H1 (cell line): Measurements from ENCODE around the gene C1QTNF7. TPM values are rescaled to one million over a fixed set of nuclear protein-coding genes. Genes with fewer than 3 reads are reported as not detected.

Experiments used
- CTCF ChIP-seq, 3 experiments: IDR thresholded peaks; 1 replicate in 2 of 3; 2 replicates in 1 of 3; pipeline versions ENCODE4 v1.5.1 to v1.6.1; 2011; ENCODE audit warnings: low read length in 3 of 3, mild to moderate bottlenecking in 3 of 3, inconsistent platforms in 2 of 3, low read depth in 1 of 3, moderate library complexity in 1 of 3; ENCODE audit not compliant: insufficient read depth in 1 of 3; ENCODE audit errors: control extremely low read depth in 1 of 3
- JUND ChIP-seq: IDR thresholded peaks from 2 replicates; pipeline ENCODE4 v1.6.1; 2011; ENCODE audit warnings: mild to moderate bottlenecking, improper control_type of control experiment, low read length
- SP4 ChIP-seq: IDR thresholded peaks from 2 replicates; pipeline ENCODE4 v1.6.1; 2012; ENCODE audit warnings: low read length, inconsistent platforms
- SRF ChIP-seq: IDR thresholded peaks from 2 replicates; pipeline ENCODE4 v1.6.1; 2011; ENCODE audit warnings: mild to moderate bottlenecking, low read depth, low read length, moderate library complexity
- TCF12 ChIP-seq: IDR thresholded peaks from 2 replicates; pipeline ENCODE4 v1.6.1; 2011; ENCODE audit warnings: low read depth, mild to moderate bottlenecking, low read length
- polyA plus RNA-seq, 7 experiments: library from polyadenylated mRNA; depleted of rRNA in 3 of 7; stranded (reverse) in 5 of 7; unstranded in 2 of 7; fragments of >200 nt in 5 of 7; fragments of 200-250 nt in 2 of 7; gene quantifications; 1 replicate in 5 of 7; 2 replicates in 1 of 7; 4 replicates in 1 of 7; pipeline versions ENCODE4 v1.2.1 to v1.2.3, GENCODE V29; 2011 to 2013; ENCODE audit warnings: missing spikeins in 2 of 7, mixed read lengths in 2 of 7
- total RNA-seq: library from RNA; stranded (reverse); fragmentation: NEBNext Ultra II Directional; extraction: Animal tissue kit (Norgen Biotek cat#: 25700); gene quantifications from 2 replicates; pipeline ENCODE4 v1.2.1, GENCODE V29; 2021

C1QTNF7 gene
- total and polyA plus RNA-seq, 2 of the 8 experiments (the other 6 are each of a cell fraction or from before 2014, with no cell fraction given): not detected

- TF ChIP-seq CTCF (IDR thresholded peaks at IDR 0.05; ENCODE audit: control extremely low read depth in 1 of 3, insufficient read depth in 1 of 3, low read depth in 1 of 3, low read length in 3 of 3): no peak
- no peak for TF ChIP-seq TCF12
- TF ChIP-seq SRF: no peak
- TF ChIP-seq SP4: no peak
- no peak for TF ChIP-seq JUND
Measured at GRCh38 chr4:15488658-15489470, 61.0 kb downstream of the C1QTNF7 start (continued).
